SJCRH30 (cell line): ENCODE measurements around the gene EFCAB13. TPM values are rescaled to one million over a fixed set of nuclear protein-coding genes. Genes with fewer than 3 reads are reported as not detected.

Experiments used
- DNase-seq, 2 experiments: peaks; one replicate each; pipeline ENCODE4 v3.0.0-alpha.2; 2015 to 2020
- H3K27ac ChIP-seq: fragments of 250-450 bp; sonication (Bioruptor Pico); 2 replicates; pipeline ENCODE4 v1.5.1; 2020; ENCODE audit warnings: mild to moderate bottlenecking, moderate library complexity
- H3K27me3 ChIP-seq: fragments of 250-450 bp; sonication (Bioruptor Pico); 2 replicates; pipeline ENCODE4 v1.5.1; 2020; ENCODE audit warnings: mild to moderate bottlenecking, moderate library complexity
- H3K36me3 ChIP-seq: fragments of 250-450 bp; sonication (Bioruptor Pico); 2 replicates; pipeline ENCODE4 v1.5.1; 2020; ENCODE audit warnings: mild to moderate bottlenecking, moderate library complexity
- H3K4me1 ChIP-seq: fragments of 250-450 bp; sonication (Bioruptor Pico); 2 replicates; pipeline ENCODE4 v1.5.1; 2020; ENCODE audit warnings: mild to moderate bottlenecking, moderate library complexity
- H3K4me3 ChIP-seq: fragments of 250-450 bp; sonication (Bioruptor Pico); 2 replicates; pipeline ENCODE4 v1.5.1; 2020; ENCODE audit warnings: mild to moderate bottlenecking, moderate library complexity
- H3K9me3 ChIP-seq: fragments of 250-450 bp; sonication (Bioruptor Pico); replicated peaks from 2 replicates; pipeline ENCODE4 v1.5.1; 2020; ENCODE audit warnings: mild to moderate bottlenecking, moderate library complexity
- total RNA-seq: library from RNA; depleted of rRNA; stranded (reverse); fragments of >200 nt; shearing (Covaris generic); gene quantifications from 2 replicates; pipeline ENCODE4 v1.2.3, GENCODE V29; 2014

Gene EFCAB13
- total RNA-seq, 1 experiment from 2014 or later, result 7.0 TPM

- DNase-seq, result no peak
- H3K4me1 ChIP-seq, result peaks cover 15% of the 10 kb centered on the region
- peaks cover 4% of the 10 kb centered on the region for H3K9me3 ChIP-seq
- H3K36me3 ChIP-seq, result no peaks in the 10 kb centered on the region; the same call in none of the 2 replicates
- no peak overlapping the region for H3K27ac ChIP-seq
- H3K4me3 ChIP-seq, result no peak overlapping the region
- H3K27me3 ChIP-seq, result no peaks in the 10 kb centered on the region
Measured at GRCh38 chr17:47300718-47301117, 23.0 kb upstream of the EFCAB13 start.

- no peak for DNase-seq
- Histone ChIP-seq H3K27ac (no peak overlapping the region), H3K4me3 (no peak overlapping the region), H3K36me3 (no peaks in the 10 kb centered on the region; the same call in none of the 2 replicates), H3K9me3 (peaks cover 4% of the 10 kb centered on the region), H3K27me3 (no peaks in the 10 kb centered on the region), H3K4me1 (peaks cover 19% of the 10 kb centered on the region)
Measured at GRCh38 chr17:47301161-47301560, 22.6 kb upstream of the EFCAB13 start.

- Histone ChIP-seq H3K27me3 (no peaks in the 10 kb centered on the region), H3K9me3 (peaks cover 4% of the 10 kb centered on the region), H3K4me3 (no peak overlapping the region), H3K4me1 (peaks cover 21% of the 10 kb centered on the region), H3K27ac (no peak overlapping the region), H3K36me3 (no peaks in the 10 kb centered on the region; the same call in none of the 2 replicates)
- no peak for DNase-seq
Measured at GRCh38 chr17:47301831-47302230, 21.9 kb upstream of the EFCAB13 start.

- no peak overlapping the region for H3K27ac ChIP-seq
- H3K4me1 ChIP-seq, result peaks cover 14% of the 10 kb centered on the region
- H3K4me3 ChIP-seq, result no peak overlapping the region
- H3K36me3 ChIP-seq, result no peaks in the 10 kb centered on the region; the same call in none of the 2 replicates
- no peak for DNase-seq
- H3K9me3 ChIP-seq, result peaks cover 4% of the 10 kb centered on the region
- H3K27me3 ChIP-seq, result no peaks in the 10 kb centered on the region
Measured at GRCh38 chr17:47304186-47304585, 19.6 kb upstream of the EFCAB13 start.

- Histone ChIP-seq H3K4me3 (no peak overlapping the region), H3K36me3 (no peaks in the 10 kb centered on the region; the same call in none of the 2 replicates), H3K4me1 (peaks cover 18% of the 10 kb centered on the region), H3K27me3 (no peaks in the 10 kb centered on the region), H3K27ac (peak overlapping the region; percentile 15; the same call in 1 of the 2 replicates), H3K9me3 (peaks cover 4% of the 10 kb centered on the region)
- DNase-seq, result peak; percentile 40 to 66
Measured at GRCh38 chr17:47305302-47305923, 18.3 kb upstream of the EFCAB13 start.

GRCh38 chr17:47310186-47310733 lies 13.5 kb upstream of the EFCAB13 start:
- Histone ChIP-seq H3K4me1 (peaks cover 39% of the 10 kb centered on the region), H3K27me3 (no peaks in the 10 kb centered on the region), H3K9me3 (no peaks in the 10 kb centered on the region), H3K27ac (no peak overlapping the region), H3K4me3 (no peak overlapping the region), H3K36me3 (no peaks in the 10 kb centered on the region)
- no peak for DNase-seq

DNA sequence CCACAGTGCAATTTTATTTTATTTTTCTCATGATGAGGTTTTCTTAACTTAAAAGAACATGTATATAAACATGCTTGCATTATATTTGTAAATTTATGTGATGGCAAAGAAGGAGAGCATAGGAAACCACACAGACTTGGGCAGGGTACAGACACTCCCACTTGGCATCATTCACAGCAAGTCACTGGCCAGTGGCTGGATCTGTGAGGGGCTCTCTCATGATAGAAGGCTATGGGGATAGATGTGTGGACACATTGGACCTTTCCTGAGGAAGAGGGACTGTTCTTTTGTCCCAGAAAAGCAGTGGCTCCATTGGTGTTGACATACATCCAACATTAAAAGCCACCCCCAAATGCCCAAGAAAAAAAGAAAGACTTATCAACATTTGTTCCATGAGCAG lies 12.3 kb upstream of the EFCAB13 start:
- Histone ChIP-seq H3K9me3 (no peaks in the 10 kb centered on the region), H3K4me1 (peaks cover 38% of the 10 kb centered on the region), H3K4me3 (no peak overlapping the region), H3K27ac (no peak overlapping the region), H3K36me3 (no peaks in the 10 kb centered on the region), H3K27me3 (no peaks in the 10 kb centered on the region)
- no peak for DNase-seq

- H3K9me3 ChIP-seq, result no peaks in the 10 kb centered on the region
- no peaks in the 10 kb centered on the region for H3K27me3 ChIP-seq
- DNase-seq, result peak; percentile 53 to 87
- H3K27ac ChIP-seq, result peak overlapping the region; percentile 2; the same call in 1 of the 2 replicates
- no peak overlapping the region for H3K4me3 ChIP-seq
- peaks cover 33% of the 10 kb centered on the region for H3K4me1 ChIP-seq
- H3K36me3 ChIP-seq, result no peaks in the 10 kb centered on the region
Measured at GRCh38 chr17:47315451-47316266, 8.1 kb upstream of the EFCAB13 start.

DNA sequence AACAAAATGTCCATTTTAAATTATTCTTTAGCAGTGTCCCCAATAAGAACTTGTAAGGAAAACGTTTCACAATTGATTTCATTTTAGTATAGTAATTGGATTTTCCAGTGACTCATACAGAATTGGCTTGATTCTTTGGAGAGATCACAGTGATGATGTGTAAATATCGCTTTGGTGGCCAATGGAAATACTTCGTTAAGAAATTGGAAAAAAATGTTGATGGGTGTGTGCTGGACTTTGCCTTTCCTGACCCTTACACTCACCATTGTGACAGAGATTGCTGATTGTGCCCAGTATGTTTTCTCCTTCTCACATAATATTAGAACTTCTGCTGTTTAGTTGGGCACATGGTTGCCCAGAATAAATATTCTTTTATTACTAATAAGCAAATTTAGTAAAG lies 7.4 kb upstream of the EFCAB13 start:
- H3K9me3 ChIP-seq, result peaks cover 4% of the 10 kb centered on the region; the same call in 1 of the 2 replicates
- peaks cover 30% of the 10 kb centered on the region for H3K4me1 ChIP-seq
- H3K36me3 ChIP-seq, result no peaks in the 10 kb centered on the region
- H3K27me3 ChIP-seq, result no peaks in the 10 kb centered on the region
- DNase-seq, result no peak
- no peak overlapping the region for H3K27ac ChIP-seq
- no peak overlapping the region for H3K4me3 ChIP-seq

DNA sequence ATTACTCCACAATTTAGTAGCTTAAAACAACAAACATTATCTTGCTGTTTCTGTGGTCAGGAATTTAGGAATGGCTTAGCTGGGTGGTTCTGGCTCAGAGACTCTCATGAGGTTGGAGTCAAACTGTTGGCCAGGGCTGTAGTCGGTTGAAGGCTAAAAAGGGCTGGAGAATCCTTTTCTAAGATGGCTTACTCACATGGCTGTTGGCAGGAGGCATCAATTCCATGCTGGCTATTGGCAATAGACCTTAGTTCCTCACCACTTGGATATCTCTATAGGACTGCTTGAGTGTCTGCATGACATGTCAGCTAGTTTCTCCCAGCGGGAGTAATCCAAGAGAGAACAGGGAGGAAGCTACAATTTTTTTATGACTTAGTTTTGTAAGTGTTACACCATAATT lies 6.6 kb upstream of the EFCAB13 start:
- peaks cover 4% of the 10 kb centered on the region; the same call in 1 of the 2 replicates for H3K9me3 ChIP-seq
- H3K4me1 ChIP-seq, result peaks cover 22% of the 10 kb centered on the region
- no peak overlapping the region for H3K4me3 ChIP-seq
- H3K27me3 ChIP-seq, result no peaks in the 10 kb centered on the region
- no peak for DNase-seq
- no peaks in the 10 kb centered on the region for H3K36me3 ChIP-seq
- no peak overlapping the region for H3K27ac ChIP-seq

DNA sequence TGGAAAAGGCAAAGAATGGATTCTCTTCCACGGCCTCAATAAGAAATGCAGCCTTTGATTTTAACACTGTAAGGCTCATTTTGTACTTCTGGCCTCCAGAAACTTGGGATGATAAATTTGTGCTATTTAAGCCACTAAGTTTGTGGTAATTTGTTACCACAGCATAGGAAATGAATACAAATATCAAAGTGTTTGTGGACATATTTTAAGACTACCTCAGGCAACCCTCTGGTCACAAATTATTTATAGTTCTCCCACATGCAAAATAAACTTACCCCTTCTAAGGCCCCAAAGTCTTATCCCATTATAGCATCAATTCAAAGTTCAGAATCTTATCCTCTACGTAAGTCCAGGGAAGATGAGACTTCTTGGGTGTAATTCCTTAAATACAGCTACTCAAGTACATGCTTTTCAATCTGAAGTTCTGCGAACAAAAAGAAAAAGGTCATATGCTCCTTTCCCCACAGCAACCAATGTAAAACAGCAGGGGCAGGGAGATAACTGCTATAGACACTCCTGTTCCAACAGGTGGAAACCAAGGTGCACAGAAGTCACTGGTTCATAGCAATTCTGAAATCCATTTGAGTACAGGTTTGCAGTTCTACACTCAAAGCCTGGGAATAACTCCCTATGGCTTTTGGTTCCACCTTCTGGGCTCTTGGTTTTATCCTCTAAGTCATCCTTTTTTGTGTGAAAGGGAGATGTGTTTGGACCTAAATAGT lies 5.4 kb upstream of the EFCAB13 start:
- DNase-seq, result no peak
- Histone ChIP-seq H3K4me1 (peaks cover 15% of the 10 kb centered on the region), H3K27me3 (no peaks in the 10 kb centered on the region), H3K4me3 (no peak overlapping the region), H3K36me3 (no peaks in the 10 kb centered on the region), H3K9me3 (peaks cover 4% of the 10 kb centered on the region; the same call in 1 of the 2 replicates), H3K27ac (no peak overlapping the region)

DNA sequence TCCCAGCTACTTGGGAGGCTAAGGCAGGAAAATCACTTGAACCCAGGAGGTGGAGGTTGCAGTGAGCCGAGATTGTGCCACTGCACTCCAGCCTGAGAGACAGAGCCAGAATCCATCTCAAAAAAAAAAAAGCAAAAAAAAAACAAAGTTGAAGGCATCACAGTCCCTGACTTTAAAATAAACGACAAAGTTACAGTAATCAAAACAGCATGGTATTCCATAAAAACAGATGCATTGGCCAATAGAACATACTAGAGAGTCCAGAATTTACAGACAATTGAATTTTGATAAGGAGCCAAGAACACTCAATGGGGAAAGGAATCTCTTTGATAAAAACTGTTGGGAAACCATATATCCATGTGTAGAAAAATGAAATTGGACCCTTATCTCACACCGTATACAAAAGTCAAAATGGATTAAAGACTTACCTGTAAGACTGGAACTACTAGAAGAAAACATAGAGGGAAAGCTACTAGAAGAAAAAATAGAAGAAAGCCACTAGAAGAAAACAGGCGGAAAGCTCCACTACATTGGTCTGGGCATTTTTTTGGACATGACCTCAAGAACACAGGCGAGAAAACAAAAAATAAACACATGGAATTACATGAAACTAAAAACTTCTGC lies 2.8 kb upstream of the EFCAB13 start:
- H3K36me3 ChIP-seq, result no peaks in the 10 kb centered on the region
- no peak overlapping the region for H3K4me3 ChIP-seq
- peaks cover 4% of the 10 kb centered on the region; the same call in 1 of the 2 replicates for H3K9me3 ChIP-seq
- H3K27me3 ChIP-seq, result no peaks in the 10 kb centered on the region
- H3K27ac ChIP-seq, result no peak overlapping the region
- H3K4me1 ChIP-seq, result peaks cover 2% of the 10 kb centered on the region; the same call in 1 of the 2 replicates
- DNase-seq, result no peak

DNA sequence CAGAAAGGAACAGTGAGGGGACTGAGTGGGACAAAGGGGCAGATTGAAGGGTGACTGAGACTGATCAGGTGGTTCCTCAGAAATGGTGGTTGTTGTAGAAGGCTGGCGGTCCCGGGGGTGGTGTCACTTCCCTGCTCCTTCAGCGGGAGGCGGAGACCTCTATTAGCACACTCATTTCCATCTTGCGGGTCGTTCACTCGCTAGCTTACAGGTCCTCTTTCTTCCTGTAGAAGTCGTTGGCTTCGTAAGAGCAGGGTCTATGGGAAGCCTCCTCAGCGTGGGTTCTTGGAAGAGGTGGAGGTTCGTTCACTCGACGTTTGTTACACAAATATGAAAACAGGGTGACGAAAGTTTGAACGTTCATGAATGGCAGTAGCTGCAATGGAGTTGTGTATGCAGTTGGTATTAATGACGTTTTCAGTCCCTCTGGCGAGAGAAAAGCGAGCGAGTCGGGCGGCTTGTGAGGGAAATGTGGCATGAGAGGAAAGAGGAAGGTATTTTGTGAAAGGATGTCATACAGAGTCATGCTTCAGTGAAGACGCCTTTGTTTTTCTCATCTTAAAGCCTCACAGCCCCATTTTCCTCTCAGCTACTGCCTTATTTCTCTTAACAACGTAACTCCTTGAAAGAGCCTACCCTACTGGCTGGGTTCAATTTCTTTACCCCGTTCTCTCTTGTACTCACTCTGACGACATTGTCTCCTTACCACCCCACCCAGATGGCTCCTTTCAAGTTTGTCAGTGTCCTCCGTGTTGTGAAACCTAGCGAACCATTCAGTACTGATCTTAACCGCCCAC lies 667 bp downstream of the EFCAB13 start:
- Histone ChIP-seq H3K4me1 (no peaks in the 10 kb centered on the region), H3K4me3 (peak overlapping the region; percentile 62), H3K36me3 (no peaks in the 10 kb centered on the region), H3K9me3 (peaks cover 4% of the 10 kb centered on the region; the same call in 1 of the 2 replicates), H3K27ac (peak overlapping the region; percentile 65), H3K27me3 (no peaks in the 10 kb centered on the region)
- DNase-seq, result peak; percentile 75 to 81
